PC-3 (cell line): ENCODE results near the gene MALSU1.

Experiments
- CTCF ChIP-seq: fragments of 300-600 bp; sonication (generic); conservative IDR thresholded peaks from 2 replicates; pipeline ENCODE4 v1.5.1; 2017; ENCODE audit warnings: antibody characterized with exemption, low read depth, mild to moderate bottlenecking, low read length
- EZH2 ChIP-seq: fragments of 300-600 bp; sonication (generic); IDR thresholded peaks from one replicate; pipeline ENCODE4 v1.6.1; 2017; ENCODE audit warnings: antibody characterized with exemption, mild to moderate bottlenecking, low read length; ENCODE audit not compliant: unreplicated experiment
- EZH2phosphoT487 ChIP-seq: fragments of 300-600 bp; sonication (generic); IDR thresholded peaks from 2 replicates; pipeline ENCODE4 v1.6.1; 2018; ENCODE audit warnings: mild to moderate bottlenecking, antibody characterized with exemption, low read length, borderline replicate concordance

GRCh38 chr7:23347682-23348180, 48.6 kb downstream of the MALSU1 start:
- TF ChIP-seq CTCF = no peak
- no peak for TF ChIP-seq EZH2
- TF ChIP-seq EZH2phosphoT487 = no peak
